Activated CD4-positive, CD25-positive, alpha-beta regulatory T cell treated with anti-CD3 and anti-CD28 coated beads, Interleukin-2, amount 50 U/mL, for 16 hours (primary cell): ENCODE data around the gene ACER1.

ENCODE experiments used
- DNase-seq: peaks from one replicate; pipeline ENCODE4 v3.0.0-alpha.2; 2020; ENCODE audit warnings: low read depth, low spot score

ACER1 gene

DNA sequence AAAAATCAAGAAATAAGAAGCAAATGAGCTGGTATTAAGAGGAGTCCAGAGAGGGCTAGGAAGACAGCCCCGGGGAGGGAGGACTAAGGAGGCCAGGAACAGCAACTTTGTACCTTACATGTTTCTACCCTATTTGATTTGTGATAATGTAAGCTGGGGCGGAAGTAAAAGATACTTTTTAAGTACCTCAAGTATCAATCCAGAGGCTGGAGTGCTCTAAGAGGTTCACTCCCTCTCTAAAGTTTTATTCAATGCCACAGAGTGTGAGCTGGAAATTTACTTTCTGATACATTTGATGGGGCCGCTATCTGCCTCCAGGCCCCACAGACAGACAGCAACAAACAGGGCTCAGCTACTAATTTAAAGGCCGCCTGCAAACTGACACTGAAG lies 65.0 kb downstream of the ACER1 start:
- DNase-seq: no peak

- no peak for DNase-seq
These were observed 65.6 kb downstream of the ACER1 start for GRCh38 chr19:6267552-6268381.

GRCh38 chr19:6264803-6265202 lies 68.6 kb downstream of the ACER1 start:
- no peak for DNase-seq

GRCh38 chr19:6263735-6264444 lies 69.5 kb downstream of the ACER1 start:
- no peak for DNase-seq

- DNase-seq: no peak
These were observed 70.1 kb downstream of the ACER1 start for GRCh38 chr19:6263306-6263705.

- no peak for DNase-seq
These were observed 70.9 kb downstream of the ACER1 start for GRCh38 chr19:6262519-6262918.

GRCh38 chr19:6261883-6262282 lies 71.5 kb downstream of the ACER1 start:
- DNase-seq: no peak

DNA sequence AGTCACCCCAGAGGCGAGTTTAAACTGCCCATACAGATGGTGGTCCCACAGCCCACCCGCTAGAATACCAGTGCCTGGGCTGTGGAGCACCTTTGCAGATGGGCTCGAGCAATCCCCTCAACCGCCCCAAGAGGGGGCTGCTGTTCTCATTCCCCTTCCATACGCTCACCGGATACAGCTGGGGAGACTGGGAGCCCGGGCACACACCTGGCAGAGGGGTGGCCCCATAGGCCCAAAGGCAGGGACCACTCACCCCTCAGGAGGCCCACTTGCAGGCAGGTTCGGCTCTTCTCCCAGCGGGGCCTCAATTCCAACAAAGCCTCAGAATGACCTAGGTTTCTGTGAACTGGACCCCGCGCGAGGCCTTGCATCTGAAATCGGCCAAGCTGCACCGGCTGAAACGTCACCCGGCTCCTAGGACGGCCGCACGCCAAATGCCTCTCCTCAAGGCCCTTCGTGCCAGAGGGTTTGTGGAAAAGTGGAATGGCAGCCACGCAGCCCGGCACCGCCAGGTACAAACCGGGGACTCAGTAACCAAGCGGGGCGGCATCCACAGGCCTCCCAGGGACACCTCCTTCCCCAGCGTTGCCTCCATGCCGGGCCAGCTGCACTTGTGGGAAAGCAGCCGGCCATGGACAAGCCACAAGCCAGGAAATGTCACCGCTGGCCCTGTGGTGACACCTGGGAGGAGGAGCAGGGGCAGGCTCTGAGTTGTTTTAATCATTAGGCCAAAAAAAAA lies 72.3 kb downstream of the ACER1 start:
- no peak for DNase-seq

- DNase-seq: no peak
These were observed 73.0 kb downstream of the ACER1 start for GRCh38 chr19:6260376-6260775.

DNA sequence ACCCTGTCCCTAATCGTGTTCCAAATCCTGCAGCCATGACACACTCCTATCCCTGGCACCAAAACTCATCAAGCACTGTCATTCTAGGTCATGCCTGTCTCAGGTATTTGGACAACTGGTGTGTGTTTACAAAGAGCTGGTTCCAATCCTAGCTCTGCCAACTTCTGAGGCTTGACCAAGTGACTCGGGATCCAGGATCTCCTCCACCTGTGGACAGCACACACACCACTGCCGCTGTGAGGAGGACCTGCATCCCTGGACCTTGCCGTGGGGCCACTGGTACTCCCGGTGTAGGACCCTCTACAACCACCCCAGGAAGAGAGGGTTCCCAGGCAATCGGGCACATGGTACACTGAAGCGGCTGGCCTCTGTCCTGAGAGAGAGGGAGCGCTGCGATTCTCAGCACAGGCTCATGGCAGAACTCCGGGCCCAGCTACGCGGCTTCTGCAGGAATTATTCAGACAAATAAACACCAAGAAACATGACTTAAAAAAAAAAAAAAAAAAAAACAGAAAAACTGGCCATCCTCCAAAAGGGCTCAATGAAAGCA lies 74.0 kb downstream of the ACER1 start:
- DNase-seq: no peak

DNA sequence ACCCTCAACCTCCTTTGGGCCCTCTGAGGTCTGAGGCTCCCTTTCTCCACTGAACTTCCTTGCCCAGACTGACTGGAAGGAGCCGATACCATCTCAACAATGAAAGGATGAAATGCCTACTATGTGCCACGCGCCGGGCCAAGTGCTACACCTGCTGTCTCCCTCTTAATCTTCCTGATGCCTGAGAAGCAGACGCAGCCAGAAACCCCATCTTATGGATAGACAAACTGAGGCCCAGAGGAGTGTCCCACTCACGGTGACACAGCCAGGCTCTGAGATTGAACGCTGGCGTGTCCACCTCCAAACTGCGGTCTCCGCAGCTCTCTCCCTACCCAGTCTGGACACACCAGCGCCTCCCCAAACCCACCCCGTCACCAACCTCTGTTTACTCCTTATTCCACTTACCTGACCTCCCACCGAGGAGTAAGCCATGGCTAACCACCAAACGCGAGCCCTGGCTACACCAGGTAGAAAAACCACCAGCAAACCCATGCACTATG lies 74.5 kb downstream of the ACER1 start:
- no peak for DNase-seq
